HG03460 (cell line): ENCODE results near the gene PANX2.

Experiments used
- ATAC-seq: cut with Tn5 transposase; IDR thresholded peaks from one replicate; pipeline ENCODE4 v1.9.1; 2021; ENCODE audit not compliant: unreplicated experiment

Gene PANX2

DNA sequence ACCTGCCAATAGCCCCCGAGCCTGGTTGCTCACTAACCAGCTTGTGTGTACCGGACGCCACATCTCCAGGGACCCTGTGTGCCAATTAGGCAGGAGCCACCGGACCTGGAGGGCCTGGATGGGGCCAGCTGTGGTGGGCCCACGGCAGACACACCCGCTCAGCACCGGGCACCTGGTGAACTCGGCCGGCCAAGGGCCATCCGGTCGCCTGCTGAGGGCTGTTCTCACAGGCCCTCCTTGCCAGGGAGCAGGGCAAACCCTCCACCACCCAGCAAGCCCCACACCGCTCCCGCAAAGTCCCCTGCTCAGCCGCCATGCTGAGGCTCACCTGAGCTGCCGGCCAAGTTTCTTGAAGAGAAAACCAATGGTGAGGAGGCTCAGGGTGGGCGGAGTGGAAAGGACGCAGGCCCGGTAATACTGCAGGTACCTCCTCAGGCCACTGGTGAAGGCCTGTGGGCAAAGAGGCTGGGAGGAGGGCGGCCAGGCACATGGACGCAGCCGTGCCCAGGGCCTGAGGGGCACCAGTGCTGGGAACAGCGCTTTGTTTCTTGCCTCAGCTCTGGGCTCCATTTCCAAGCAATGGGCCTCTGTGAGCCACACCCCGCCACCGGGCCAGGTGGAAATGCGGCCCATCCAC is 57.2 kb downstream of the PANX2 start:
- no peak for ATAC-seq

DNA sequence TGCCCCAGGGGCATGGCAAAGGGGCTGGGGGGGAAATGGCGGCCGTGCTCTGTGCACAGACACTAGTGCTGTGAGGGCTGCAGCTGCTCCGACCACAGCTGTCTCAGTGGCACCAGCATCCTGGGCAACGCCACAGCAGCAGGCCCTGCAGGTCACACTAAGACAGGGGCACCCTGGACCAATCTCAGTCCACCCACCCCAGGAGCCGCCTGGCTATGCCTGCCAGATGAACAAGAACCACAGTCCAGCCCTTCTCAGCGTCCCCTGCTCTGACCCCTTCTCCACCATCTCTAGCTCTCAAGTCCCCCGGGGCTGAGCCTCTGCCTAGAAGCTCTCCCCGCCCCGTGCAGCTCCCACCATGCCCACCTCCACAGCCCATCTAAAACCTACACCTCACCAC is 57.8 kb downstream of the PANX2 start:
- no peak for ATAC-seq

DNA sequence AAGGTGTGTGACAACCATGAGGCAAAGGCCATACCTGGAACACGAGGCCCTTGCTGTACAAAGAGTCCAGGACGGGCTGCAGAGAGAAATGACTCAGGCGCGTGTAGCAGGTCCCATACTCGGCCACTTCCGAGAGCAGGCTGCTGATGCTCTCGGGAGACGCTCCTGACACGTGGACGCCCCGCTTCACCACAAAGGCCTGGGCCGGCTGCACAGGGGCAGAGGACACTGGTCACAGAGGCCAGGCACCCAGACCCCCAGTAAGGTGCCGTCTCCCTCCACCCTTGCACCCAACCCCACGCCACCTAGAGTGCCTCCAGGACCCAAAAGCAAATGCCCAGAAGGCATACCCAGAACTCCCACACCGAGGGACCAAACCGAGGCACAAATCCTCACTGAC is 58.8 kb downstream of the PANX2 start:
- ATAC-seq = no peak
